ENCODE measurements around the gene RNASE4.

RNASE4 gene

GRCh38 chr14:20746566-20746965 lies 62.2 kb downstream of the RNASE4 start:
- no peak for DNase-seq

- DNase-seq: no peak
These were observed 64.1 kb downstream of the RNASE4 start for GRCh38 chr14:20748439-20748838.

GRCh38 chr14:20750194-20750593 lies 65.8 kb downstream of the RNASE4 start:
- DNase-seq: no peak
